ENCODE data around the gene UMAD1. TPM values are rescaled to one million over a fixed set of nuclear protein-coding genes. Genes with fewer than 3 reads are reported as not detected.
A peak's percentile ranks its signal among the peaks of the same experiment; 100 is the strongest.

The UMAD1 gene
- total RNA-seq, 1 donor from 2014 or later = 18.0 TPM

GRCh38 chr7:7859411-7859810, 218.9 kb downstream of the UMAD1 start:
- no peak for DNase-seq
- H3K9me3 ChIP-seq = peaks cover 5% of the 10 kb centered on the region
- H3K27me3 ChIP-seq = no peaks in the 10 kb centered on the region
- no peak overlapping the region for H3K4me3 ChIP-seq
- ATAC-seq = no peak
- H3K4me1 ChIP-seq = no peaks in the 10 kb centered on the region
- TF ChIP-seq, protein P1, sequence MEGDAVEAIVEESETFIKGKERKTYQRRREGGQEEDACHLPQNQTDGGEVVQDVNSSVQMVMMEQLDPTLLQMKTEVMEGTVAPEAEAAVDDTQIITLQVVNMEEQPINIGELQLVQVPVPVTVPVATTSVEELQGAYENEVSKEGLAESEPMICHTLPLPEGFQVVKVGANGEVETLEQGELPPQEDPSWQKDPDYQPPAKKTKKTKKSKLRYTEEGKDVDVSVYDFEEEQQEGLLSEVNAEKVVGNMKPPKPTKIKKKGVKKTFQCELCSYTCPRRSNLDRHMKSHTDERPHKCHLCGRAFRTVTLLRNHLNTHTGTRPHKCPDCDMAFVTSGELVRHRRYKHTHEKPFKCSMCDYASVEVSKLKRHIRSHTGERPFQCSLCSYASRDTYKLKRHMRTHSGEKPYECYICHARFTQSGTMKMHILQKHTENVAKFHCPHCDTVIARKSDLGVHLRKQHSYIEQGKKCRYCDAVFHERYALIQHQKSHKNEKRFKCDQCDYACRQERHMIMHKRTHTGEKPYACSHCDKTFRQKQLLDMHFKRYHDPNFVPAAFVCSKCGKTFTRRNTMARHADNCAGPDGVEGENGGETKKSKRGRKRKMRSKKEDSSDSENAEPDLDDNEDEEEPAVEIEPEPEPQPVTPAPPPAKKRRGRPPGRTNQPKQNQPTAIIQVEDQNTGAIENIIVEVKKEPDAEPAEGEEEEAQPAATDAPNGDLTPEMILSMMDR (IDR thresholded peaks at IDR 0.05) = no peak
- intact Hi-C loops (cut with DNase I) = no loop called here
- H3K27ac ChIP-seq = no peak overlapping the region
- H3K36me3 ChIP-seq = no peaks in the 10 kb centered on the region

DNA sequence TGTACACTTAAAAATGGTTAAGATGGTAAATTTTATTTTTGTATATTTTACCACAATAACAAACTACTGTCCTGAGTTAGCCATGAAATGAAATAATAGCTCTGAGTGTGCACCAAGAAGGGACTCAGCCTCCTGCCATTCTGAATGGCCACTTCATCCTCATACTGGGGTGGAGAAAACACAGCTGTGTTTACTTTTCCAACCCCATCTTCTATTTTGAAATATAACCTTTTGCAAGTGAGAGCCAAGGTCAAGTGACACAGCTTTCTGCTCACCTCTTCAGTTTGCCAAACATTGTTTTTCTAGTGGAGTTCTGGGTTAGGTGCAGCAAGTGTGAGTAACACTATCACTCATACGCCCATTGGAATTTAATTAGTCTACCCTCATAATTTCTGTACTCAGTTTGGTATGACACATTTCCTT, 220.7 kb downstream of the UMAD1 start:
- TF ChIP-seq, protein P1 (IDR thresholded peaks at IDR 0.05) = no peak
- ATAC-seq (peak; percentile 74), DNase-seq (no peak)

GRCh38 chr7:7862393-7862792, 221.8 kb downstream of the UMAD1 start:
- no peak overlapping the region for H3K27ac ChIP-seq
- H3K27me3 ChIP-seq = no peaks in the 10 kb centered on the region
- no peak overlapping the region for H3K4me3 ChIP-seq
- ATAC-seq (no peak), DNase-seq (no peak)
- no peaks in the 10 kb centered on the region for H3K9me3 ChIP-seq
- TF ChIP-seq, protein P1 (IDR thresholded peaks at IDR 0.05) = no peak
- intact Hi-C loops (cut with DNase I) = no loop called here
- no peaks in the 10 kb centered on the region for H3K4me1 ChIP-seq
- no peaks in the 10 kb centered on the region for H3K36me3 ChIP-seq

More for the DNA sequence above, 220.7 kb downstream of the UMAD1 start:
- Histone ChIP-seq H3K9me3 (no peaks in the 10 kb centered on the region), H3K4me1 (no peaks in the 10 kb centered on the region), H3K36me3 (no peaks in the 10 kb centered on the region), H3K4me3 (no peak overlapping the region), H3K27me3 (no peaks in the 10 kb centered on the region), H3K27ac (no peak overlapping the region)
- intact Hi-C loops (cut with DNase I) = no loop called here

- DNase-seq (no peak), ATAC-seq (peak; percentile 81)
- H3K36me3 ChIP-seq = no peaks in the 10 kb centered on the region
- TF ChIP-seq, protein P1 (IDR thresholded peaks at IDR 0.05) = no peak
- H3K4me3 ChIP-seq = no peak overlapping the region
- intact Hi-C loops (cut with DNase I) = no loop called here
- H3K27me3 ChIP-seq = no peaks in the 10 kb centered on the region
- H3K9me3 ChIP-seq = no peaks in the 10 kb centered on the region
- no peak overlapping the region for H3K27ac ChIP-seq
- no peaks in the 10 kb centered on the region for H3K4me1 ChIP-seq
Measured at GRCh38 chr7:7867846-7868571, 227.5 kb downstream of the UMAD1 start.

- DNase-seq = no peak
- intact Hi-C loops (cut with DNase I) = no loop called here
- Histone ChIP-seq H3K27ac (no peak overlapping the region), H3K27me3 (no peaks in the 10 kb centered on the region), H3K4me3 (no peak overlapping the region), H3K36me3 (no peaks in the 10 kb centered on the region), H3K4me1 (no peaks in the 10 kb centered on the region), H3K9me3 (no peaks in the 10 kb centered on the region)
- TF ChIP-seq, protein P1 (IDR thresholded peaks at IDR 0.05) = no peak
- no peak for ATAC-seq
Measured at GRCh38 chr7:7868572-7868899, 228.0 kb downstream of the UMAD1 start.

DNA sequence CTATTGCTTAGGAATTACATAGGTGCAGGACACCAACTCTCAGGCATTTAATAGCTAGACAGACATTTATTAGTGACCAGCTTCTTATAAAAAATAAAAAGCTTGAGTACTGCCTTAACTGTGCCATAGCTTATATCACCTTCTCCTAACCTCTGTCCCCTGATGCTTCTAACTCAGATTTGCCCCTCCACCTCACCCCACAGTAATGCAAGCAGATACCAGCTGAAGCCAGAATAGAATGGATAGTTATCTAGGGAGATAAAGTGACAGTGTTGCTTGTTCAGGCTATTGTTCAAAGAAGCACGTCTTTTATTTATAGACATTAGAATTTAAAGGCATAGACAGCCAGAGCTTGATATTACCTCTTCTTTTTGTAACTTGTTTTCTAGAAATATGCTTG, 228.5 kb downstream of the UMAD1 start:
- intact Hi-C loops (cut with DNase I) = no loop called here
- ATAC-seq = no peak
- Histone ChIP-seq H3K27ac (no peak overlapping the region), H3K27me3 (no peaks in the 10 kb centered on the region), H3K36me3 (no peaks in the 10 kb centered on the region), H3K4me1 (no peaks in the 10 kb centered on the region), H3K4me3 (no peak overlapping the region), H3K9me3 (no peaks in the 10 kb centered on the region)
- DNase-seq = no peak
- TF ChIP-seq, protein P1 (IDR thresholded peaks at IDR 0.05) = no peak

Data from upper lobe of right lung (tissue), 1 donor.